Endothelial cell (in vitro differentiated cells): ENCODE results near the gene CKB. TPM values are rescaled to one million over a fixed set of nuclear protein-coding genes. Genes with fewer than 3 reads are reported as not detected.

Source experiments
- DNase-seq: peaks from one replicate; pipeline ENCODE4 v3.0.0; 2021; ENCODE audit warnings: low spot score
- H3K27ac Mint-ChIP-seq: one replicate; pipeline ENCODE4 v1.8.0; 2021; ENCODE audit warnings: mixed read lengths, inconsistent platforms; ENCODE audit not compliant: unreplicated experiment
- H3K27me3 Mint-ChIP-seq: one replicate; pipeline ENCODE4 v1.8.0; 2021; ENCODE audit warnings: mild to moderate bottlenecking, moderate library complexity, mixed read lengths, inconsistent platforms; ENCODE audit not compliant: unreplicated experiment
- H3K36me3 Mint-ChIP-seq: one replicate; pipeline ENCODE4 v1.8.0; 2021; ENCODE audit warnings: mild to moderate bottlenecking, low read depth, mixed read lengths, inconsistent platforms; ENCODE audit not compliant: unreplicated experiment
- H3K4me1 Mint-ChIP-seq: one replicate; pipeline ENCODE4 v1.8.0; 2021; ENCODE audit warnings: mild to moderate bottlenecking, mixed read lengths, inconsistent platforms; ENCODE audit not compliant: unreplicated experiment
- H3K4me3 Mint-ChIP-seq: one replicate; pipeline ENCODE4 v1.8.0; 2021; ENCODE audit warnings: mild to moderate bottlenecking, mixed read lengths, inconsistent platforms; ENCODE audit not compliant: unreplicated experiment
- H3K9me3 Mint-ChIP-seq: one replicate; pipeline ENCODE4 v1.8.0; 2021; ENCODE audit warnings: mixed read lengths, inconsistent platforms; ENCODE audit not compliant: unreplicated experiment
- total RNA-seq: library from RNA; stranded (reverse); fragmentation: NEBNext Ultra II Directional; extraction: Animal tissue kit (Norgen Biotek cat#: 25700); gene quantifications from one replicate; pipeline ENCODE4 v1.2.1, GENCODE V29; 2021; ENCODE audit not compliant: unreplicated experiment
- TF ChIP-seq, protein P1 (sequence below): fragments of 200-600 bp; sonication (generic); IDR thresholded peaks from one replicate; pipeline ENCODE4 v1.5.0; 2021; ENCODE audit warnings: antibody characterized with exemption; ENCODE audit not compliant: unreplicated experiment

The CKB gene
- total RNA-seq, 1 donor from 2014 or later, result 23.1 TPM

DNA sequence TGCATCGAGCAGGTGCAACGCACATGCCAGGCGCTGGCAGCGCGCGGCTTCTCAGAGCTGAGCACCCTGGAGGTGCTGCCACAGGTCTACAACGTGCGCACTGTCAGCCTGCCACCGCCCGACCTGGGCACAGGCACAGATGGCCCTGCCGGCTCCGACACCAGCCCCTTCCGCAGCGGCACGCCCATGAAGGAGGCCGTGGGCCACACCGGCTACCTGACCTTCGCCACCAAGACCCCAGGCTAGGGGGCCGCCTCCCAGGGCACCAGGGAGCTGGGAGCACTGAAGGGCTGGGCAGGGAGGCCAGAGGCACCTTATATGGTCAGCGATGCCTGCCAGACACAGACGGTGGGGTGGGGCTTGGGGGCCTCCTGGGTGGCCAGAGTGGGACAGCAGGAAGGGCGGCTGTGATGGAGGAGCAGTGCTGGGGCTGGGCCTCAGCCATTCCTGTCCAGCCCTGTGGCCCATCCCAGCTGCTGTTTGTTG, 12.0 kb upstream of the CKB start:
- H3K9me3 Mint-ChIP-seq, result no peaks in the 10 kb centered on the region
- no peak overlapping the region for H3K4me3 Mint-ChIP-seq
- TF ChIP-seq, protein P1, sequence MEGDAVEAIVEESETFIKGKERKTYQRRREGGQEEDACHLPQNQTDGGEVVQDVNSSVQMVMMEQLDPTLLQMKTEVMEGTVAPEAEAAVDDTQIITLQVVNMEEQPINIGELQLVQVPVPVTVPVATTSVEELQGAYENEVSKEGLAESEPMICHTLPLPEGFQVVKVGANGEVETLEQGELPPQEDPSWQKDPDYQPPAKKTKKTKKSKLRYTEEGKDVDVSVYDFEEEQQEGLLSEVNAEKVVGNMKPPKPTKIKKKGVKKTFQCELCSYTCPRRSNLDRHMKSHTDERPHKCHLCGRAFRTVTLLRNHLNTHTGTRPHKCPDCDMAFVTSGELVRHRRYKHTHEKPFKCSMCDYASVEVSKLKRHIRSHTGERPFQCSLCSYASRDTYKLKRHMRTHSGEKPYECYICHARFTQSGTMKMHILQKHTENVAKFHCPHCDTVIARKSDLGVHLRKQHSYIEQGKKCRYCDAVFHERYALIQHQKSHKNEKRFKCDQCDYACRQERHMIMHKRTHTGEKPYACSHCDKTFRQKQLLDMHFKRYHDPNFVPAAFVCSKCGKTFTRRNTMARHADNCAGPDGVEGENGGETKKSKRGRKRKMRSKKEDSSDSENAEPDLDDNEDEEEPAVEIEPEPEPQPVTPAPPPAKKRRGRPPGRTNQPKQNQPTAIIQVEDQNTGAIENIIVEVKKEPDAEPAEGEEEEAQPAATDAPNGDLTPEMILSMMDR, result no peak
- no peaks in the 10 kb centered on the region for H3K36me3 Mint-ChIP-seq
- no peak overlapping the region for H3K27ac Mint-ChIP-seq
- DNase-seq, result no peak
- H3K4me1 Mint-ChIP-seq, result peaks cover 5% of the 10 kb centered on the region
- H3K27me3 Mint-ChIP-seq, result peaks cover 13% of the 10 kb centered on the region

DNA sequence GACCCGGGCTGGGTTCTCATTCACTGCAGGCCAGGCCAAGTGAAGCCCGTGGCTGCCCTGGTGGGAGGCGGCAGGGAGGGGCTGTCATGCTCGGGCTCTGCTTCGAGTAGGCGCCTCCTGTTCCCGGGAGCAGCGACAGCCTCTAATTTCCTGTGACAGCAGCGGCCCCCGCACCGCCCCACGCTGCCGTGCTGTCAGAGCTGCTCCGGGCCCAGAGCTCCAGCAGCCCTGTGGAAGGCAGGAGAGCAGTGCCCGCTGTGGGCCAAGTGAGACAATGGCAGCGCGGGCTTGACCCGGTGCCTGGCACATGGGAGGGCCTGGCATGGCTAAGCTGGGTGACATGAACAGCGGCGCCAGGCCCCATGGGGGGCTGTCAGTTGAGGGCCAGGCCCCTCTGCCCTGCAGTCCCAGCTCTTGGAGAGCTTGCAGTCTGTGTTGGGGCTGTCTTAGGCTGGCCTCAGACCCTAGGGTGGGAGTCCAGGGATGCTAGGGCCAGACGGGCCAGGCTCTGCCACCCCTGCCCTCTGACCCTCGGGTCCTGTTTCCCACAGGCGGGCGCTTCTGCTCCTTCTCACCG, 11.5 kb upstream of the CKB start:
- no peak overlapping the region for H3K27ac Mint-ChIP-seq
- TF ChIP-seq, protein P1, result no peak
- DNase-seq, result no peak
- H3K36me3 Mint-ChIP-seq, result no peaks in the 10 kb centered on the region
- H3K4me3 Mint-ChIP-seq, result no peak overlapping the region
- H3K27me3 Mint-ChIP-seq, result peaks cover 15% of the 10 kb centered on the region
- H3K9me3 Mint-ChIP-seq, result no peaks in the 10 kb centered on the region
- H3K4me1 Mint-ChIP-seq, result peaks cover 8% of the 10 kb centered on the region

DNA sequence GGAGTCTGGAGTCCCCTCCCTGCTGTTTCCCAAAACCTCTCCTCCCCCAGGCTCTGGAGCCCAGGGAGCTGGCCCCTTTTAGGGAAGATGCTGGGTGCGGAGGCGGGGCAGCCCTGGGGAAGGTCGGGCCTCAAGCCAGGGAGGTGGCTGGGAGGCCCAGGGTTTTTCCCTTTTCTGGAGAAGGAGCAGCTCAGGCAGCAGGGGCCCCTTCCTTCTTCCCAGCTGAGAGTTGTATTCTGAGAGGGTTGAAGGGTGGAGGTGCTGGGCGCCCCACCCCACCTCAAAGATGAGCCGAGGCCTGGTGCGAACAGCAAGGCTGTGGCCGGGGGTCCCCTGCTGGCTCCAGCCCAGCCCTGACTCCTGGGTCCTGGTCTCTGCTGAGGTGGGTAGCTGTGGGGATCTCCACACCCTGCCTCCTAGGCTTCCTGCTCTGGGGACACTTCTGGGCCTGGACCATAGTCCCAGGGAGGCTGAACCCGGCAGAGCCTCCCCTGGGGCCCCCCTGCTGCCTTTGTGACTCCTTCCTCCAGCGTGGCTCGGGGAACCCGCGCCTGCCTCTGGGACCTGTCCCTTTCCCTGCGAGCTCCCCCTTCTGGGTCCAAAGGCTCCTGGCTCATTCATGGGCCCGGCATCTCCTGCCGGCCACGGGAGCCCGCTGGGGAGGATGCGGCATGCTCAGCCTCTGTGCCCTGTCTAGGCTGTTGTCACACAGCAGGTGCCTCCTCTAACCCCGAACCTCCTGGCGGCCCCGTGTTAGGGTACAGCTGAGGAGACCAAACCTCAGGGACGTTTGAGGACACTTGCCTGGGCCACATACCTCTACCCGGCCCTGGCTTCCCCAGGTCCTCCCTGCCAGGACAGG, 10.7 kb upstream of the CKB start:
- H3K9me3 Mint-ChIP-seq, result no peaks in the 10 kb centered on the region
- TF ChIP-seq, protein P1, result no peak
- peaks cover 8% of the 10 kb centered on the region for H3K4me1 Mint-ChIP-seq
- no peaks in the 10 kb centered on the region for H3K36me3 Mint-ChIP-seq
- DNase-seq, result no peak
- H3K4me3 Mint-ChIP-seq, result no peak overlapping the region
- H3K27ac Mint-ChIP-seq, result no peak overlapping the region
- H3K27me3 Mint-ChIP-seq, result peaks cover 15% of the 10 kb centered on the region

DNA sequence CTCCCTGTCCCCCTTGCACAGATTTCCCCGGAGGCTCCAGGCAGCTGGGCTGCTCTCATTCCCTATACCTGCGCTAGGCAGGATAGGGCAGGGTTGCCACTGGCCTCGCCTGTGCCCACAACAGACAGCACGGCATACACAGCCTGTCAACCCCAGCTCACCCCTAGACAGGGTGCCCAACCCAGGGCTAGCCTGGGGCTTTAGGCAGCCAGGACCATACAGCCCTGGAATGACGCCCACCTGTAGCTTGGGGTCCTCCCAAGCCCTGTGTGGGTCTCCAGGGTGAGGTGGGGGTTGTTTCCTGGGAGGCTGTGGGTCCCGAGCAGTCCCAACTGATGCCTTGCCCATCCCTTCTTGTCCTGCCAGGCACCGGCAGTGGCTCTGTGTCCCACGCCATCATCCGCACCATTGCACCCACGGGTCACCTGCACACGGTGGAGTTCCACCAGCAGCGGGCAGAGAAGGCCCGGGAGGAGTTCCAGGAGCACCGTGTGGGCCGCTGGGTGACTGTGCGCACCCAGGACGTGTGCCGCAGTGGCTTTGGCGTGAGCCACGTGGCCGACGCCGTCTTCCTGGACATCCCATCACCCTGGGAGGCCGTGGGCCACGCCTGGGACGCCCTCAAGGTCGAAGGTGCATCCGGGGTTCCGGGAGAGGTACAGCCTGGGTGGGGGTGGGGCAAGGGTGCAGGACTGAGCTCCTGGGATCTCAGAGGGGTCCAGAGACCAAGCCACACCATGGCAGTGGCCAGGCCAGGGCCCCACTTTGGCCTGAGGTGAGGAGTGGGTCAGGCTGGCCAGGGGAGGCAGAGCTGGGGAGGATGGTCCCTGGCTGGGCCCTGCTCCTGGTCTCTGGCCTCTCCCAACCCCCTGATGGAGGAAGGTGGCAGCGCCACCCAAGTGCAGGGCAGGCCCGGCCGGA, 9.8 kb upstream of the CKB start:
- no peak for DNase-seq
- Mint-ChIP-seq H3K4me3 (no peak overlapping the region), H3K36me3 (no peaks in the 10 kb centered on the region), H3K9me3 (no peaks in the 10 kb centered on the region), H3K27ac (no peak overlapping the region), H3K27me3 (peaks cover 12% of the 10 kb centered on the region), H3K4me1 (peaks cover 12% of the 10 kb centered on the region)
- TF ChIP-seq, protein P1, result no peak
